ENCODE results near the gene CNDP2. TPM values are rescaled to one million over a fixed set of nuclear protein-coding genes. Genes with fewer than 3 reads are reported as not detected.
"Not testable (repeated sequence)": the region's sequence is repeated elsewhere in the genome, so short reads cannot be mapped to it uniquely, and the experiment has no call there.

Gene CNDP2
- total RNA-seq, 2 experiments from 2014 or later = 203 to 213 TPM

- CTCF ChIA-PET = no interaction called here
- POLR2A ChIA-PET = no interaction called here
Observed at GRCh38 chr18:74513149-74513882, 17.2 kb downstream of the CNDP2 start.

- ChIA-PET CTCF (no interaction called here), POLR2A (no interaction called here)
Observed at GRCh38 chr18:74513883-74514205, 17.7 kb downstream of the CNDP2 start.

- POLR2A ChIA-PET = no interaction called here
- CTCF ChIA-PET = no interaction called here
Observed at GRCh38 chr18:74514860-74515495, 18.8 kb downstream of the CNDP2 start.

- CTCF ChIA-PET = no interaction called here
- POLR2A ChIA-PET = no interaction called here
Observed at GRCh38 chr18:74515620-74516231, 19.6 kb downstream of the CNDP2 start.

- POLR2A ChIA-PET = no interaction called here
- CTCF ChIA-PET = interaction anchor here (0.7 kb wide), 1 partner anchor 1153 kb away, joined by 3 read pairs; no protein-coding TSS in a partner anchor
Observed at GRCh38 chr18:74516271-74517235, 20.4 kb downstream of the CNDP2 start.

GRCh38 chr18:74517236-74517630 is 21.1 kb downstream of the CNDP2 start:
- ChIA-PET POLR2A (no interaction called here), CTCF (no interaction called here)

GRCh38 chr18:74518456-74519295 is 22.5 kb downstream of the CNDP2 start:
- CTCF ChIA-PET = no interaction called here
- POLR2A ChIA-PET = interaction anchor here (0.6 kb wide), 1 partner anchor 34 kb away, joined by 3 read pairs; no protein-coding TSS in a partner anchor

- ChIA-PET POLR2A (no interaction called here), CTCF (no interaction called here)
Observed at GRCh38 chr18:74519320-74520095, 23.3 kb downstream of the CNDP2 start.

- ChIA-PET CTCF (no interaction called here), POLR2A (no interaction called here)
Observed at GRCh38 chr18:74520096-74520833, 24.1 kb downstream of the CNDP2 start.

- ChIA-PET CTCF (no interaction called here), POLR2A (no interaction called here)
Observed at GRCh38 chr18:74521068-74521725, 25.0 kb downstream of the CNDP2 start.

- ChIA-PET POLR2A (no interaction called here), CTCF (no interaction called here)
Observed at GRCh38 chr18:74522635-74523548, 26.7 kb downstream of the CNDP2 start.

GRCh38 chr18:74524097-74524496 is 27.9 kb downstream of the CNDP2 start:
- CTCF ChIA-PET = no interaction called here
- POLR2A ChIA-PET = no interaction called here

GRCh38 chr18:74524915-74525314 is 28.8 kb downstream of the CNDP2 start:
- POLR2A ChIA-PET, CTCF ChIA-PET: not testable (repeated sequence)

GRCh38 chr18:74525741-74526140 is 29.6 kb downstream of the CNDP2 start:
- POLR2A ChIA-PET = no interaction called here
- CTCF ChIA-PET = interaction anchor here (1.1 kb wide), 1 partner anchor 47 kb away, joined by 3 read pairs; no protein-coding TSS in a partner anchor

- CTCF ChIA-PET = interaction anchor here (1.1 kb wide), 1 partner anchor 46 kb away, joined by 3 read pairs; no protein-coding TSS in a partner anchor
- POLR2A ChIA-PET = no interaction called here
Observed at GRCh38 chr18:74526488-74526887, 30.3 kb downstream of the CNDP2 start.

GRCh38 chr18:74528478-74528877 is 32.3 kb downstream of the CNDP2 start:
- ChIA-PET CTCF (no interaction called here), POLR2A (no interaction called here)
